Activated naive CD4-positive, alpha-beta T cell treated with anti-CD3 and anti-CD28 coated beads, Interleukin-2, amount 50 U/mL, for 72 hours (primary cell): ENCODE measurements around the gene CD81. TPM values are rescaled to one million over a fixed set of nuclear protein-coding genes. Genes with fewer than 3 reads are reported as not detected.

Experiments used
- ATAC-seq, 2 donors: fragments of 150-1000 bp; cut with Tn5 transposase; 2 replicates each; pipeline ENCODE4 v1.10.0; 2021; ENCODE audit warnings: mild to moderate bottlenecking in 2 of 2, moderate library complexity in 2 of 2
- DNase-seq, 2 donors: peaks; one replicate each; pipeline ENCODE4 v3.0.0; 2021 to 2022; ENCODE audit warnings: low spot score in 2 of 2
- H3K27ac Mint-ChIP-seq, 2 donors: one replicate each; pipeline ENCODE4 v1.8.0; 2022; ENCODE audit warnings: mild to moderate bottlenecking in 2 of 2, mixed read lengths in 2 of 2
- H3K36me3 Mint-ChIP-seq, 2 donors: one replicate each; pipeline ENCODE4 v1.8.0; 2022; ENCODE audit warnings: mixed read lengths in 2 of 2
- H3K9me3 Mint-ChIP-seq, 2 donors: one replicate each; pipeline ENCODE4 v1.8.0; 2022; ENCODE audit warnings: mixed read lengths in 2 of 2
- total RNA-seq, 2 donors: library from RNA; stranded (reverse); gene quantifications; one replicate each; pipeline ENCODE4 v1.2.3, GENCODE V29; 2022

Gene CD81
- total RNA-seq, 2 donors from 2014 or later: 107 to 142 TPM

GRCh38 chr11:2443881-2444820, 67.0 kb downstream of the CD81 start, which contains the start of gene TRPM5:
TRPM5 (minus strand) TSS chr11:2444514; CDS start chr11:2423036, 21,478 bp downstream.
- Mint-ChIP-seq H3K9me3 (no peaks in the 10 kb centered on the region), H3K36me3 (no peaks in the 10 kb centered on the region), H3K27ac (peak within 1 kb of the TSS in 1 of 2 donors; percentile 81)
- DNase-seq (peak; percentile 59 to 78), ATAC-seq (peak; percentile 17 to 49)

GRCh38 chr11:2444821-2445745, 68.0 kb downstream of the CD81 start, which contains the start of gene KCNQ1:
KCNQ1 (plus strand) TSS chr11:2445008; CDS start chr11:2445099, 91 bp downstream.
- H3K9me3 Mint-ChIP-seq: no peaks in the 10 kb centered on the region
- H3K27ac Mint-ChIP-seq: peak within 1 kb of the TSS in 1 of 2 donors; percentile 81
- no peaks in the 10 kb centered on the region for H3K36me3 Mint-ChIP-seq
- DNase-seq (peak; percentile 63 to 74), ATAC-seq (peak; percentile 74 to 81)

GRCh38 chr11:2445746-2446551, 68.8 kb downstream of the CD81 start:
- Mint-ChIP-seq H3K9me3 (no peaks in the 10 kb centered on the region), H3K36me3 (no peaks in the 10 kb centered on the region), H3K27ac (peak overlapping the region in 1 of 2 donors; percentile 81)
- peak in 1 of 2 donors; percentile 15 for ATAC-seq
- peak; percentile 22 to 59 for DNase-seq

- Mint-ChIP-seq H3K9me3 (no peaks in the 10 kb centered on the region), H3K27ac (peak overlapping the region; percentile 20 to 84), H3K36me3 (no peaks in the 10 kb centered on the region)
- no peak for ATAC-seq
- DNase-seq: peak; percentile 32 to 54
Observed at GRCh38 chr11:2446590-2447252, 69.6 kb downstream of the CD81 start.

Other genes with a start within 250 kb of the CD81 start
- 1 to 10 TPM in 1 of 2 donors, under 1 TPM in 1; 0.31 to 2.0 TPM for gene IGF2, start 237.9 kb upstream of the CD81 start, total RNA-seq
- not detected for gene INS, start 216.1 kb upstream of the CD81 start, total RNA-seq
- gene TH, start 205.5 kb upstream of the CD81 start, total RNA-seq: not detected
- gene ASCL2, start 106.7 kb upstream of the CD81 start, total RNA-seq: 1 to 10 TPM in 1 of 2 donors, not detected in 1; 8.7 TPM
- gene C11orf21, start 75.4 kb upstream of the CD81 start, total RNA-seq: 10 to 100 TPM in 1 of 2 donors, 1 to 10 TPM in 1; 7.8 to 10.2 TPM
- gene TSPAN32, start 75.3 kb upstream of the CD81 start, total RNA-seq: 1 to 10 TPM; 5.6 to 7.6 TPM
- 10 to 100 TPM; 31.8 to 38.7 TPM for gene TSSC4, start 23.4 kb downstream of the CD81 start, total RNA-seq
- not detected for gene TRPM5, start 67.2 kb downstream of the CD81 start, total RNA-seq
- 10 to 100 TPM; 12.2 to 19.3 TPM for gene KCNQ1, start 67.7 kb downstream of the CD81 start, total RNA-seq